PC-9 (cell line): ENCODE data around the gene KIF2C. TPM values are rescaled to one million over a fixed set of nuclear protein-coding genes. Genes with fewer than 3 reads are reported as not detected.
"Not testable (repeated sequence)": the region's sequence is repeated elsewhere in the genome, so short reads cannot be mapped to it uniquely, and the experiment has no call there.

Experiments used
- BruUV-seq: library from RNA; stranded (reverse); fragments of 400-500 nt; replicated peaks from 2 replicates; lab custom pipeline; 2021; lab: Mats Ljungman, UMichigan
- CTCF ChIA-PET: fragments of 300-600 bp; sonication (Branson Sonifier 250); formaldehyde crosslinking; loops from one replicate; lab custom pipeline; 2022; ENCODE audit warnings: antibody characterized with exemption; lab: Charles Lee
- POLR2A ChIA-PET: fragments of 300-600 bp; sonication (Branson Sonifier 250); formaldehyde crosslinking; loops from one replicate; lab custom pipeline; 2022; ENCODE audit warnings: antibody characterized with exemption; ENCODE audit not compliant: unreplicated experiment; lab: Charles Lee
- DNase-seq, 2 experiments: peaks; one replicate each; pipeline versions ENCODE4 v3.0.0 to v3.0.0-alpha.2; 2015 to 2022; ENCODE audit warnings: mixed read lengths in 1 of 2
- H2AFZ ChIP-seq: fragments of 200-600 bp; sonication (generic); 2 replicates; pipeline ENCODE4 v1.8.1; 2017; ENCODE audit warnings: antibody characterized with exemption
- H3F3A ChIP-seq: fragments of 200-600 bp; sonication (generic); 2 replicates; pipeline ENCODE4 v1.8.1; 2017; ENCODE audit warnings: antibody characterized with exemption, mild to moderate bottlenecking, low read depth; ENCODE audit not compliant: insufficient read depth
- H3K27ac ChIP-seq: fragments of 200-600 bp; sonication (generic); 2 replicates; pipeline ENCODE4 v1.6.1; 2016; ENCODE audit warnings: mixed run types
- H3K27me3 ChIP-seq: fragments of 200-600 bp; sonication (generic); 2 replicates; pipeline ENCODE4 v1.6.1; 2016; ENCODE audit warnings: low read depth, mixed run types; ENCODE audit not compliant: insufficient read depth
- H3K36me3 ChIP-seq: fragments of 200-600 bp; sonication (generic); 2 replicates; pipeline ENCODE4 v1.6.1; 2016; ENCODE audit warnings: low read depth, mixed run types
- H3K4me1 ChIP-seq: fragments of 200-600 bp; sonication (generic); replicated peaks from 2 replicates; pipeline ENCODE4 v1.6.1; 2016; ENCODE audit warnings: mixed run types; ENCODE audit not compliant: insufficient read depth
- H3K4me2 ChIP-seq: fragments of 200-600 bp; sonication (generic); 2 replicates; pipeline ENCODE4 v1.6.1; 2017; ENCODE audit warnings: mixed run types
- H3K4me3 ChIP-seq: fragments of 200-600 bp; sonication (generic); 2 replicates; pipeline ENCODE4 v1.6.1; 2016; ENCODE audit warnings: mixed run types
- H3K79me2 ChIP-seq: fragments of 200-600 bp; sonication (generic); 2 replicates; pipeline ENCODE4 v1.6.1; 2017; ENCODE audit warnings: low read depth, mixed run types
- H3K9me2 ChIP-seq: fragments of 200-600 bp; sonication (generic); 2 replicates; pipeline ENCODE4 v1.8.1; 2017; ENCODE audit warnings: mild to moderate bottlenecking; ENCODE audit not compliant: insufficient read depth
- H3K9me3 ChIP-seq: fragments of 200-600 bp; sonication (generic); 2 replicates; pipeline ENCODE4 v1.8.1; 2016; ENCODE audit warnings: low read depth; ENCODE audit not compliant: insufficient read depth
- H4K20me1 ChIP-seq: fragments of 200-600 bp; sonication (generic); 2 replicates; pipeline ENCODE4 v1.8.1; 2017; ENCODE audit not compliant: insufficient read depth
- EZH2 ChIP-seq: fragments of 200-600 bp; sonication (generic); IDR thresholded peaks from 2 replicates; pipeline ENCODE4 v1.8.0; 2017; ENCODE audit warnings: antibody characterized with exemption, low read depth
- intact Hi-C: fragments of 100-400 bp; cut with micrococcal nuclease; formaldehyde crosslinking; loops from one replicate; pipeline ENCODE4 v1.10.0; 2022; ENCODE audit not compliant: unreplicated experiment
- total RNA-seq: library from RNA; stranded (reverse); gene quantifications from 2 replicates; pipeline ENCODE4 v1.2.3, GENCODE V29; 2021
- TF ChIP-seq, protein P1 (sequence below): fragments of 200-600 bp; sonication (generic); conservative IDR thresholded peaks from 2 replicates; pipeline ENCODE4 v1.6.1; 2017; ENCODE audit warnings: mixed run types, antibody characterized with exemption, mild to moderate bottlenecking, moderate library complexity

KIF2C gene
- total RNA-seq, 1 experiment from 2014 or later, result 119 TPM

DNA sequence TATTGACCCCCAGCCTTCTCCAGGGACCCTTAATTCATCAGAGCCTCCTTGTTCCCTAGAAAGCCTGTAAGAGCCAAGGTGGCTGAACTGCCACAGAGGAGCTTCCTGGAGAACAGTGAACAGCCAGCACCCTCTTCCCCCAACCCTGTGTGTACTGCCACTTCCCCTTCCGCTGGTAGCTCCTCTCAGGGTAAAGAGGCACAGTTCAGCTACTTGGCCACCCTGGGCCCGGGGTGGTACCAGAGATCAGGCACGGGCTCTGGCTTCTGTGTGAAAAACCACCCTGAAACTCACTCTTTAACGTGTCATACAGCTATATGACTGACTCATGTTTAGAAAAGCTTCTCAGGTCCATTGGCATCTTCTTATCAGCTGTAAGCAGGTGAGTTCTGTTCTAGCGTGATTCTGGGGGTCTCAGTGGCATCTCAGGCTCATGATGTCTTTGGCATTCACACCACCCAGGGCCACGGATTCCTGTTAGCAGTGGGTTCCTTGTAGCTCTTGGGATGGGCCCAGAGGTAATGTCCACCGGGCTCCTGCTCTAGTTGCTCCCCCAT, 42.8 kb upstream of the KIF2C start:
- no peak for TF ChIP-seq EZH2
- TF ChIP-seq, protein P1, sequence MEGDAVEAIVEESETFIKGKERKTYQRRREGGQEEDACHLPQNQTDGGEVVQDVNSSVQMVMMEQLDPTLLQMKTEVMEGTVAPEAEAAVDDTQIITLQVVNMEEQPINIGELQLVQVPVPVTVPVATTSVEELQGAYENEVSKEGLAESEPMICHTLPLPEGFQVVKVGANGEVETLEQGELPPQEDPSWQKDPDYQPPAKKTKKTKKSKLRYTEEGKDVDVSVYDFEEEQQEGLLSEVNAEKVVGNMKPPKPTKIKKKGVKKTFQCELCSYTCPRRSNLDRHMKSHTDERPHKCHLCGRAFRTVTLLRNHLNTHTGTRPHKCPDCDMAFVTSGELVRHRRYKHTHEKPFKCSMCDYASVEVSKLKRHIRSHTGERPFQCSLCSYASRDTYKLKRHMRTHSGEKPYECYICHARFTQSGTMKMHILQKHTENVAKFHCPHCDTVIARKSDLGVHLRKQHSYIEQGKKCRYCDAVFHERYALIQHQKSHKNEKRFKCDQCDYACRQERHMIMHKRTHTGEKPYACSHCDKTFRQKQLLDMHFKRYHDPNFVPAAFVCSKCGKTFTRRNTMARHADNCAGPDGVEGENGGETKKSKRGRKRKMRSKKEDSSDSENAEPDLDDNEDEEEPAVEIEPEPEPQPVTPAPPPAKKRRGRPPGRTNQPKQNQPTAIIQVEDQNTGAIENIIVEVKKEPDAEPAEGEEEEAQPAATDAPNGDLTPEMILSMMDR, result no peak
- H3K4me3 ChIP-seq, result no peak overlapping the region
- no peaks in the 10 kb centered on the region for H3K79me2 ChIP-seq
- H3K27me3 ChIP-seq, result no peaks in the 10 kb centered on the region
- ChIA-PET POLR2A (no interaction called here), CTCF (no interaction called here)
- H3K36me3 ChIP-seq, result no peaks in the 10 kb centered on the region
- DNase-seq, result no peak
- H2AFZ ChIP-seq, result no peak overlapping the region
- H3K9me3 ChIP-seq, result no peaks in the 10 kb centered on the region
- BruUV-seq, result no TSS peak
- intact Hi-C loops, result no loop called here
- H3K4me1 ChIP-seq, result peaks cover 20% of the 10 kb centered on the region
- no peak overlapping the region for H3K27ac ChIP-seq
- peaks cover 12% of the 10 kb centered on the region; the same call in 1 of the 2 replicates for H3F3A ChIP-seq
- H3K4me2 ChIP-seq, result no peak overlapping the region
- H4K20me1 ChIP-seq, result no peaks in the 10 kb centered on the region
- H3K9me2 ChIP-seq, result no peaks in the 10 kb centered on the region

DNA sequence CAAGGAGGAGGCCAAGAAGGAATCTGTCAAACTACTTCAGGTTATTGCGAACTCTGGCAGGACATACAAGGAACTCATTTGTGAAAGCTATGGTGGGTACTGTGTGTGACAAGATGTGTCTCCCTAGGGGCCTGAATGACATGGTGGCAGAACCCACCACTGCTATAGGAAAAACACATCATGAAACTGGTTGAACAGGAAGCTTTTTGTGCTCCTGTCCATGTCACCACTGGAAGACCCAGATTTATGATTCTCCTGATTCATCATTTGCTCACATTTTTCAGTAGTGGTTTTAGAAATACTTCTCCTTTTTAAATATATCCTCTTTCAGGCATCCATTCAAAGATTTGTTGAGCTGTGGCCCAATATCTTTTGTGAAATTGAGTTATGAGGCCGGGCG, 41.5 kb upstream of the KIF2C start:
- no peak overlapping the region for H3K4me3 ChIP-seq
- H3K27ac ChIP-seq, result no peak overlapping the region
- H3K9me3 ChIP-seq, result no peaks in the 10 kb centered on the region
- no peaks in the 10 kb centered on the region for H4K20me1 ChIP-seq
- intact Hi-C loops, result no loop called here
- H3K27me3 ChIP-seq, result no peaks in the 10 kb centered on the region
- no peak overlapping the region for H3K4me2 ChIP-seq
- CTCF ChIA-PET, result no interaction called here
- no peak for TF ChIP-seq EZH2
- TF ChIP-seq, protein P1, result no peak
- POLR2A ChIA-PET, result interaction anchor here (0.6 kb wide), 1 partner anchor 208 kb away, joined by 13 read pairs; no protein-coding TSS in a partner anchor
- H3K36me3 ChIP-seq, result no peaks in the 10 kb centered on the region
- no peak overlapping the region for H2AFZ ChIP-seq
- peak in 1 of 2 experiments; percentile 45 for DNase-seq
- peaks cover 17% of the 10 kb centered on the region; the same call in 1 of the 2 replicates for H3F3A ChIP-seq
- H3K4me1 ChIP-seq, result peaks cover 25% of the 10 kb centered on the region
- BruUV-seq, result no TSS peak
- no peaks in the 10 kb centered on the region for H3K9me2 ChIP-seq
- H3K79me2 ChIP-seq, result no peaks in the 10 kb centered on the region

DNA sequence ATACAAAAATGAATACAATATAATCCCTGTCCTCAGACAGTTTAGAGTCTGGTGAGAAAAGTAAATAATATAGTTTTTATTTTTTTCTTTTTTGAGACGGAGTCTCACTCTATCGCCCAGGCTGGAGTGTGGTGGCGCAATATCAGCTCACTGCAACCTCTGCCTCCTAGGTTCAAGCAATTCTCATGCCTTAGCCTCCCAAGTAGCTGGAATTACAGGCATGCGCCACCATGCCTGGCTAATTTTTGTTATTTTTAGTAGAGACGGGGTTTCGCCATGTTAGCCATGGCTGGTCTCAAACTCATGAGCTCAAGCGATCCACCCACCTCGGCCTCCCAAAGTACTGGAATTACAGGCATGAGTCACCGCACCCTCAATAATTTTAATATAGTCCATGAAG, 40.3 kb upstream of the KIF2C start:
- H3K4me2 ChIP-seq, H2AFZ ChIP-seq, H3K36me3 ChIP-seq, DNase-seq, H3K4me3 ChIP-seq, H3K9me2 ChIP-seq, intact Hi-C loops, H3K27ac ChIP-seq, H3K79me2 ChIP-seq, H3K27me3 ChIP-seq, H3K9me3 ChIP-seq, BruUV-seq, H4K20me1 ChIP-seq: not testable (repeated sequence)
- H3F3A ChIP-seq, result peaks cover 17% of the 10 kb centered on the region; the same call in 1 of the 2 replicates
- peaks cover 37% of the 10 kb centered on the region for H3K4me1 ChIP-seq
- ChIA-PET POLR2A (interaction anchor here (0.6 kb wide), 1 partner anchor 388 kb away, joined by 4 read pairs; no protein-coding TSS in a partner anchor), CTCF (interaction anchor here (0.9 kb wide), 1 partner anchor 47 kb away, joined by 8 read pairs; no protein-coding TSS in a partner anchor)
